T-helper 1 cell treated with Interleukin-12 subunit alpha and Interleukin-12 subunit beta and Interleukin-4 antibody, amounts not matched to agents 30 ng/mL and 1 ng/mL, for 36 hours (primary cell): ENCODE results near the gene AIF1L. TPM values are rescaled to one million over a fixed set of nuclear protein-coding genes. Genes with fewer than 3 reads are reported as not detected.

Source experiments
- intact Hi-C: fragments of 100-400 bp; cut with micrococcal nuclease; formaldehyde crosslinking; loops from one replicate; pipeline ENCODE4 v1.15.1; 2024
- total RNA-seq: library from RNA; stranded (reverse); gene quantifications from 2 replicates; pipeline ENCODE4 v1.2.3, GENCODE V29; 2022

The AIF1L gene
- total RNA-seq, 1 donor from 2014 or later, result 0.10 TPM

- intact Hi-C loops, result no loop called here
These were observed 19.8 kb upstream of the AIF1L start for GRCh38 chr9:131076347-131077195.

- intact Hi-C loops, result no loop called here
These were observed 17.6 kb upstream of the AIF1L start for GRCh38 chr9:131078427-131079366.

- intact Hi-C loops, result no loop called here
These were observed 15.7 kb upstream of the AIF1L start for GRCh38 chr9:131080589-131080988.

GRCh38 chr9:131081868-131082267 lies 14.5 kb upstream of the AIF1L start:
- intact Hi-C loops, result no loop called here

GRCh38 chr9:131082774-131083512 lies 13.4 kb upstream of the AIF1L start:
- intact Hi-C loops, result no loop called here

GRCh38 chr9:131084661-131085369 lies 11.5 kb upstream of the AIF1L start:
- intact Hi-C loops, result no loop called here

GRCh38 chr9:131085370-131086122 lies 10.8 kb upstream of the AIF1L start:
- intact Hi-C loops, result no loop called here

GRCh38 chr9:131087354-131087893 lies 8.9 kb upstream of the AIF1L start:
- intact Hi-C loops, result no loop called here

- intact Hi-C loops, result no loop called here
These were observed 6.1 kb upstream of the AIF1L start for GRCh38 chr9:131090025-131090787.

GRCh38 chr9:131091352-131091992 lies 4.9 kb upstream of the AIF1L start:
- intact Hi-C loops, result no loop called here

GRCh38 chr9:131092030-131092429 lies 4.3 kb upstream of the AIF1L start:
- intact Hi-C loops, result no loop called here

GRCh38 chr9:131092548-131093440 lies 3.5 kb upstream of the AIF1L start:
- intact Hi-C loops, result no loop called here

- intact Hi-C loops, result no loop called here
These were observed 2.3 kb upstream of the AIF1L start for GRCh38 chr9:131094015-131094414.

- intact Hi-C loops, result no loop called here
These were observed 1.7 kb upstream of the AIF1L start for GRCh38 chr9:131094622-131095021.

- intact Hi-C loops, result no loop called here
These were observed 564 bp upstream of the AIF1L start for GRCh38 chr9:131095666-131096268.

- intact Hi-C loops, result no loop called here
These were observed 1.0 kb downstream of the AIF1L start for GRCh38 chr9:131097126-131097947.
